Measurements from ENCODE around the gene B3GNT9. TPM values are rescaled to one million over a fixed set of nuclear protein-coding genes. Genes with fewer than 3 reads are reported as not detected.

The B3GNT9 gene
- total RNA-seq, 1 donor from 2014 or later: 44.1 TPM

- Mint-ChIP-seq H3K4me3 (ENCODE audit: unreplicated experiment) (no peak overlapping the region), H3K27ac (ENCODE audit: unreplicated experiment) (no peak overlapping the region), H3K36me3 (ENCODE audit: unreplicated experiment) (peaks cover 36% of the 10 kb centered on the region), H3K27me3 (ENCODE audit: unreplicated experiment) (no peaks in the 10 kb centered on the region), H3K9me3 (ENCODE audit: unreplicated experiment) (no peaks in the 10 kb centered on the region), H3K4me1 (ENCODE audit: unreplicated experiment) (peaks cover 10% of the 10 kb centered on the region)
- DNase-seq (ENCODE audit: extremely low spot score, unreplicated experiment): no peak
- TF ChIP-seq CTCF (IDR thresholded peaks at IDR 0.05): no peak
Measured at GRCh38 chr16:67146523-67147357, 4.1 kb downstream of the B3GNT9 start.

DNA sequence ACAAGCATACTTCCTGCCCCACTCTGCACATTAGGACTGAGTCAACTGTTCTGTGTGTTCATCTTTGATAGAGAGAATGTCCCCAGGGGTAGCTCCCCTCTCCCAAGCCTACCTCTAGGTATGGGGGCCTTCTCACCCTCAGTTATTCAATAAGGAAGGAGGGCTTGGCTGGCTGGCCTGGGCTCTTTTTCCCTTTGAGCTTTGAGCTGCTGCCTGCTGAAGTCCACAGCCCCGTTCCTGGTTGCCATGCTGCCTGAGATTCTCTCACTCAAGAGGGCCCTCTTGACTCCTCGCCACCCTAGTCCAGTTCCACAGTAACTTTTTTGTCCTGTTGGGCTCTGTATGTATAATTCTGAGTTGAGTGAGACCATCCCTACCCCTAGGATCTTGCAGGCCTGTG lies 5.1 kb downstream of the B3GNT9 start:
- Mint-ChIP-seq H3K27me3 (ENCODE audit: unreplicated experiment) (no peaks in the 10 kb centered on the region), H3K27ac (ENCODE audit: unreplicated experiment) (no peak overlapping the region), H3K4me3 (ENCODE audit: unreplicated experiment) (no peak overlapping the region), H3K4me1 (ENCODE audit: unreplicated experiment) (peaks cover 6% of the 10 kb centered on the region), H3K9me3 (ENCODE audit: unreplicated experiment) (no peaks in the 10 kb centered on the region), H3K36me3 (ENCODE audit: unreplicated experiment) (peaks cover 42% of the 10 kb centered on the region)
- no peak for TF ChIP-seq CTCF (IDR thresholded peaks at IDR 0.05)
- no peak for DNase-seq (ENCODE audit: extremely low spot score, unreplicated experiment)

GRCh38 chr16:67144943-67145342 lies 5.9 kb downstream of the B3GNT9 start:
- Mint-ChIP-seq H3K27ac (ENCODE audit: unreplicated experiment) (no peak overlapping the region), H3K4me3 (ENCODE audit: unreplicated experiment) (no peak overlapping the region), H3K9me3 (ENCODE audit: unreplicated experiment) (no peaks in the 10 kb centered on the region), H3K27me3 (ENCODE audit: unreplicated experiment) (no peaks in the 10 kb centered on the region), H3K4me1 (ENCODE audit: unreplicated experiment) (peaks cover 6% of the 10 kb centered on the region), H3K36me3 (ENCODE audit: unreplicated experiment) (peaks cover 49% of the 10 kb centered on the region)
- TF ChIP-seq CTCF (IDR thresholded peaks at IDR 0.05): no peak
- no peak for DNase-seq (ENCODE audit: extremely low spot score, unreplicated experiment)

GRCh38 chr16:67142342-67142741 lies 8.5 kb downstream of the B3GNT9 start:
- no peak for DNase-seq (ENCODE audit: extremely low spot score, unreplicated experiment)
- Mint-ChIP-seq H3K4me1 (ENCODE audit: unreplicated experiment) (no peaks in the 10 kb centered on the region), H3K27me3 (ENCODE audit: unreplicated experiment) (no peaks in the 10 kb centered on the region), H3K36me3 (ENCODE audit: unreplicated experiment) (peaks cover 40% of the 10 kb centered on the region), H3K4me3 (ENCODE audit: unreplicated experiment) (no peak overlapping the region), H3K27ac (ENCODE audit: unreplicated experiment) (no peak overlapping the region), H3K9me3 (ENCODE audit: unreplicated experiment) (no peaks in the 10 kb centered on the region)
- TF ChIP-seq CTCF (IDR thresholded peaks at IDR 0.05): no peak

- TF ChIP-seq CTCF (IDR thresholded peaks at IDR 0.05): no peak
- no peaks in the 10 kb centered on the region for H3K27me3 Mint-ChIP-seq (ENCODE audit: unreplicated experiment)
Measured at GRCh38 chr16:67141391-67141790, 9.4 kb downstream of the B3GNT9 start.

More at GRCh38 chr16:67141391-67141790, 9.4 kb downstream of the B3GNT9 start:
- Mint-ChIP-seq H3K27ac (ENCODE audit: unreplicated experiment) (no peak overlapping the region), H3K36me3 (ENCODE audit: unreplicated experiment) (peaks cover 37% of the 10 kb centered on the region), H3K4me1 (ENCODE audit: unreplicated experiment) (no peaks in the 10 kb centered on the region), H3K4me3 (ENCODE audit: unreplicated experiment) (no peak overlapping the region), H3K9me3 (ENCODE audit: unreplicated experiment) (no peaks in the 10 kb centered on the region)
- DNase-seq (ENCODE audit: extremely low spot score, unreplicated experiment): no peak
